B cell (primary cell): ENCODE results near the gene MARCHF10. TPM values are rescaled to one million over a fixed set of nuclear protein-coding genes. Genes with fewer than 3 reads are reported as not detected.
"Not testable (repeated sequence)": the region's sequence is repeated elsewhere in the genome, so short reads cannot be mapped to it uniquely, and the experiment has no call there.

ENCODE experiments used
- ATAC-seq: fragments of 200-7000 bp; cut with Tn5 transposase; one replicate; pipeline ENCODE4 v1.10.0; 2021; ENCODE audit warnings: low read depth, mild to moderate bottlenecking, moderate number of reproducible peaks, moderate library complexity
- CTCF ChIA-PET: fragments of 350-600 bp; sonication (Branson Sonifier 250); formaldehyde crosslinking; loops from one replicate; lab custom pipeline; 2021; ENCODE audit warnings: antibody characterized with exemption, inconsistent platforms; lab: Charles Lee
- POLR2A ChIA-PET: fragments of 350-600 bp; sonication (Branson Sonifier 250); formaldehyde crosslinking; loops from one replicate; lab custom pipeline; 2021; ENCODE audit warnings: antibody characterized with exemption; lab: Charles Lee
- DNase-seq: peaks from one replicate; pipeline ENCODE4 v3.0.0; 2013
- H2AFZ ChIP-seq: 2 replicates; pipeline ENCODE4 v1.6.1; 2012; ENCODE audit warnings: mild to moderate bottlenecking, low read depth, low read length; ENCODE audit not compliant: insufficient read depth, poor library complexity, severe bottlenecking
- H3K27ac ChIP-seq, 2 donors: 1 replicate in 1 of 2; 2 replicates in 1 of 2; pipeline ENCODE4 v1.5.1; 2012 to 2013; ENCODE audit warnings: low read length in 2 of 2, mild to moderate bottlenecking in 2 of 2, moderate library complexity in 1 of 2
- H3K27me3 ChIP-seq, 4 experiments: fragments of 200-600 bp in 1 of 4; sonication (generic) in 1 of 4; replicated peaks in 1 of 4; 1 replicate in 2 of 4; 2 replicates in 2 of 4; pipeline versions ENCODE4 v1.6.1 to v1.7.0; 2013 to 2016; ENCODE audit warnings: low read length in 3 of 4, mild to moderate bottlenecking in 2 of 4, mixed read lengths in 1 of 4, moderate library complexity in 1 of 4; ENCODE audit not compliant: insufficient read depth in 4 of 4, control insufficient read depth in 3 of 4; ENCODE audit errors: control extremely low read depth in 1 of 4
- H3K36me3 ChIP-seq, 2 experiments: replicated peaks in 1 of 2; 1 replicate in 1 of 2; 2 replicates in 1 of 2; pipeline versions ENCODE4 v1.6.1 to v1.7.1; 2013; ENCODE audit warnings: low read length in 1 of 2; ENCODE audit not compliant: insufficient read depth in 2 of 2, control insufficient read depth in 1 of 2; ENCODE audit errors: control extremely low read depth in 1 of 2, extremely low read depth in 1 of 2
- H3K4me1 ChIP-seq, 2 donors: fragments of 200-600 bp in 1 of 2; sonication (generic) in 1 of 2; 1 replicate in 1 of 2; 2 replicates in 1 of 2; pipeline versions ENCODE4 v1.5.1 to v1.6.1; 2013 to 2017; ENCODE audit warnings: low read length in 2 of 2; ENCODE audit not compliant: control insufficient read depth in 2 of 2, insufficient read depth in 2 of 2
- H3K4me2 ChIP-seq: replicated peaks from 2 replicates; pipeline ENCODE3; 2012; ENCODE audit warnings: mild to moderate bottlenecking, low read depth, low read length; ENCODE audit not compliant: poor library complexity, severe bottlenecking
- H3K4me3 ChIP-seq, 5 experiments: fragments of 200-600 bp in 1 of 5; sonication (generic) in 1 of 5; 1 replicate in 3 of 5; 2 replicates in 2 of 5; pipeline versions ENCODE4 v1.5.1 to v1.7.0; 2011 to 2016; ENCODE audit warnings: low read length in 4 of 5, mild to moderate bottlenecking in 4 of 5, low read depth in 2 of 5, control low read depth in 1 of 5, moderate library complexity in 1 of 5; ENCODE audit not compliant: insufficient read depth in 1 of 5; ENCODE audit errors: control extremely low read depth in 1 of 5, extremely low read depth in 1 of 5
- H3K79me2 ChIP-seq: fragments of 200-600 bp; sonication (generic); one replicate; pipeline ENCODE4 v1.6.0; 2016; ENCODE audit warnings: low read length; ENCODE audit not compliant: control insufficient read depth, insufficient read depth
- H3K9ac ChIP-seq: fragments of 200-600 bp; sonication (generic); 2 replicates; pipeline ENCODE4 v1.6.1; 2017; ENCODE audit warnings: mild to moderate bottlenecking, low read length, moderate library complexity
- H3K9me3 ChIP-seq, 3 donors: one replicate each; pipeline versions ENCODE4 v1.6.1 to v1.7.1; 2013; ENCODE audit warnings: low read length in 2 of 3; ENCODE audit not compliant: control insufficient read depth in 2 of 3, insufficient read depth in 1 of 3; ENCODE audit errors: control extremely low read depth in 1 of 3
- H4K20me1 ChIP-seq: 2 replicates; pipeline ENCODE4 v1.6.0; 2012; ENCODE audit warnings: mild to moderate bottlenecking, low read length; ENCODE audit not compliant: insufficient read depth, control insufficient read depth, poor library complexity, severe bottlenecking
- H3K27ac Mint-ChIP-seq: one replicate; pipeline ENCODE4 v1.8.0; 2021; ENCODE audit warnings: mixed read lengths
- H3K27me3 Mint-ChIP-seq: one replicate; pipeline ENCODE4 v1.8.0; 2021; ENCODE audit warnings: mixed read lengths
- H3K4me1 Mint-ChIP-seq: one replicate; pipeline ENCODE4 v1.8.0; 2021; ENCODE audit warnings: mixed read lengths
- H3K4me3 Mint-ChIP-seq: one replicate; pipeline ENCODE4 v1.8.0; 2021; ENCODE audit warnings: mixed read lengths
- H3K9me3 Mint-ChIP-seq: one replicate; pipeline ENCODE4 v1.8.0; 2022; ENCODE audit warnings: mixed read lengths; ENCODE audit not compliant: insufficient read depth
- EZH2 ChIP-seq: IDR thresholded peaks from 2 replicates; pipeline ENCODE4 v1.6.1; 2012; ENCODE audit warnings: borderline replicate concordance, low read depth, mild to moderate bottlenecking, moderate library complexity, low read length; ENCODE audit not compliant: insufficient read depth, poor library complexity, severe bottlenecking
- WGBS: methylation state at CpG from one replicate; pipeline ENCODE4 v1.1.5; 2013; ENCODE audit warnings: missing lambda C conversion rate; ENCODE audit not compliant: insufficient coverage; 5-methylcytosine and 5-hydroxymethylcytosine counted together
- intact Hi-C: fragments of 100-400 bp; cut with micrococcal nuclease; formaldehyde crosslinking; loops from one replicate; pipeline ENCODE4 v1.10.0; 2022
- polyA plus RNA-seq: library from polyadenylated mRNA; depleted of rRNA; stranded (reverse); fragments of >200 nt; gene quantifications from 2 replicates; pipeline ENCODE4 v1.2.3, GENCODE V29; 2012
- total RNA-seq, 2 donors: library from RNA; stranded (reverse); fragments of 120-200 nt in 1 of 2; gene quantifications; 1 replicate in 1 of 2; 2 replicates in 1 of 2; pipeline versions ENCODE4 v1.2.3 to v1.2.4, GENCODE V29; 2013 to 2022
- TF ChIP-seq, protein P1 (sequence below): fragments of 200-600 bp; IDR thresholded peaks from one replicate; pipeline ENCODE4 v1.8.0; 2022; ENCODE audit warnings: antibody characterized with exemption, mild to moderate bottlenecking

The MARCHF10 gene
- total and polyA plus RNA-seq, 2 donors (not counting 1 experiment from before 2014, with no cell fraction given): 0.24 TPM; not detected in 1

GRCh38 chr17:62701706-62702085, 106.4 kb downstream of the MARCHF10 start:
- Histone ChIP-seq H3K4me3 (no peak overlapping the region), H3K9me3 (no peaks in the 10 kb centered on the region), H2AFZ (no peak overlapping the region), H3K4me1 (peaks cover 6 to 11% of the 10 kb centered on the region in 2 donors), H3K79me2 (no peaks in the 10 kb centered on the region), H3K36me3 (no peaks in the 10 kb centered on the region), H3K27ac (no peak overlapping the region), H3K9ac (no peak overlapping the region), H3K4me2 (no peak overlapping the region), H3K27me3 (peaks cover 0 to 4% (median 2%) of the 10 kb centered on the region in 4 experiments), H4K20me1 (no peaks in the 10 kb centered on the region)
- ChIA-PET CTCF (interaction anchor here (1.4 to 1.5 kb wide), 2 partner anchors 268 to 705 kb away, joined by 3 to 4 read pairs; no protein-coding TSS in a partner anchor), POLR2A (interaction anchor here (0.6 kb wide), 1 partner anchor 314 kb away, joined by 4 read pairs; no protein-coding TSS in a partner anchor)
- H3K27me3 Mint-ChIP-seq: peaks cover 19% of the 10 kb centered on the region
- WGBS: 81% methylated on average over 8 of the region's 8 CpGs
- H3K9me3 Mint-ChIP-seq: no peaks in the 10 kb centered on the region
- ATAC-seq: no peak
- H3K27ac Mint-ChIP-seq: no peak overlapping the region
- DNase-seq: no peak
- H3K4me1 Mint-ChIP-seq: peaks cover 12% of the 10 kb centered on the region
- TF ChIP-seq, protein P1, sequence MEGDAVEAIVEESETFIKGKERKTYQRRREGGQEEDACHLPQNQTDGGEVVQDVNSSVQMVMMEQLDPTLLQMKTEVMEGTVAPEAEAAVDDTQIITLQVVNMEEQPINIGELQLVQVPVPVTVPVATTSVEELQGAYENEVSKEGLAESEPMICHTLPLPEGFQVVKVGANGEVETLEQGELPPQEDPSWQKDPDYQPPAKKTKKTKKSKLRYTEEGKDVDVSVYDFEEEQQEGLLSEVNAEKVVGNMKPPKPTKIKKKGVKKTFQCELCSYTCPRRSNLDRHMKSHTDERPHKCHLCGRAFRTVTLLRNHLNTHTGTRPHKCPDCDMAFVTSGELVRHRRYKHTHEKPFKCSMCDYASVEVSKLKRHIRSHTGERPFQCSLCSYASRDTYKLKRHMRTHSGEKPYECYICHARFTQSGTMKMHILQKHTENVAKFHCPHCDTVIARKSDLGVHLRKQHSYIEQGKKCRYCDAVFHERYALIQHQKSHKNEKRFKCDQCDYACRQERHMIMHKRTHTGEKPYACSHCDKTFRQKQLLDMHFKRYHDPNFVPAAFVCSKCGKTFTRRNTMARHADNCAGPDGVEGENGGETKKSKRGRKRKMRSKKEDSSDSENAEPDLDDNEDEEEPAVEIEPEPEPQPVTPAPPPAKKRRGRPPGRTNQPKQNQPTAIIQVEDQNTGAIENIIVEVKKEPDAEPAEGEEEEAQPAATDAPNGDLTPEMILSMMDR: no peak
- TF ChIP-seq EZH2: no peak
- no peak overlapping the region for H3K4me3 Mint-ChIP-seq
- intact Hi-C loops: no loop called here

DNA sequence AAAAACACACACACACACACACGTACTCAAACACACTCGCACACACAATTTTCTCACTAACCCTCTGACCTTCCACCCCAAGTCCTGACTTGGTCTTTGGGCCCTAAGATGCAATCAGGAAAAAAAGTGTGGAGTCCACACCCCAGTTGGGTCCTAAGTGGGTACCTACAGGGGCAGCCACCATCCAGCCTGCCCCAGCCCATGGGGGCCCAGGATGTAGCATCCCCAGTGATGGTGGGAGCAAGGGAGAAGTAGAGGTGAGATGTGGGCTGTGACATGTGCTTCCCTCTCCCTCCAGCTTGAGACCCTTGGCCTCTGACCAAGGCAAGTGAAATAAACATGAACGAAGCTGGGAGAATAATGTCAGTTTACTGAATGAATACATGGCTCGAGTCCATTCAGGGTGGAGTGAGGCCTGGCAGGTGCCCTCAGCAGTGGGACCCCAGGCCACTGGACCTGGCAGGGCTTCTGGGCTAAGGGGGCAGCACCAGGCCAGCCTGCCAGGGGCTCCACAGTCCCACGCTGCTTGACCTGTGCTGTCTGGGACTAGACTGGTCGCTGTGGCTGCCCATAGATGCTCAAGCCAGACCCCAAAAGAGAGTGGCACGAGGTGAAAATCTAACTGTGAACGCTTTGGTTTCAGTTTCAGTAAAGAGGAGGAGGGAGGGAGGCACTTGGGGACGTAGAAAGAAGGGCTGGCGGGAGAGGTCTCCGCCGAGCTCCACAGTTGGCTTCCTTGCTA, 107.0 kb downstream of the MARCHF10 start:
- H3K4me2 ChIP-seq: no peak overlapping the region
- ChIA-PET CTCF (interaction anchor here (1.4 to 1.5 kb wide), 2 partner anchors 268 to 706 kb away, joined by 3 to 4 read pairs; no protein-coding TSS in a partner anchor), POLR2A (no interaction called here)
- H3K9ac ChIP-seq: no peak overlapping the region
- no peaks in the 10 kb centered on the region for H3K9me3 ChIP-seq
- ATAC-seq (no peak), DNase-seq (no peak)
- H4K20me1 ChIP-seq: no peaks in the 10 kb centered on the region
- no peak overlapping the region for H2AFZ ChIP-seq
- 65% methylated on average over 11 of the region's 12 CpGs for WGBS
- intact Hi-C loops: no loop called here
- no peaks in the 10 kb centered on the region for H3K79me2 ChIP-seq
- no peak overlapping the region for H3K4me3 ChIP-seq
- Mint-ChIP-seq H3K4me1 (peaks cover 12% of the 10 kb centered on the region), H3K9me3 (no peaks in the 10 kb centered on the region), H3K4me3 (no peak overlapping the region), H3K27ac (no peak overlapping the region), H3K27me3 (peaks cover 14% of the 10 kb centered on the region)
- no peaks in the 10 kb centered on the region for H3K36me3 ChIP-seq
- H3K27ac ChIP-seq: no peak overlapping the region
- H3K4me1 ChIP-seq: peaks cover 6 to 11% of the 10 kb centered on the region in 2 donors
- H3K27me3 ChIP-seq: peaks cover 0 to 4% (median 2%) of the 10 kb centered on the region in 4 experiments
- TF ChIP-seq, protein P1: no peak
- no peak for TF ChIP-seq EZH2

DNA sequence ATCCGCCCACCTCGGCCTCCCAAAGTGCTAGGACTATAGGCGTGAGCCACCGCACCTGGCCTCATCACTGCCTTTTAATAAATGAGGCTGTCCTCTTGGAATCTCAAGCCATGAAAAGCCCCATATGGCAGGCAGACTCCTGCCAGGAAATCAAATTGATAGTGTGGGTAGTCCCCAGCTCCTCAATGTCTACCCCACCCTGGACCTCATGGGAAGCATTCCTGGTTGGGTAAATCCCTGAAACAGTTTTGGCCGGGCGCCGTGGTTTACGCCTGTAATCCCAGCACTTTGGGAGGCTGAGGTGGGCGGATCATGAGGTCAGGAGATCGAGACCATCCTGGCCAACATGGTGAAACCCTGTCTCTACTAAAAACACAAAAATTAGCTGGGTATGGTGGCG, 109.7 kb downstream of the MARCHF10 start:
- CTCF ChIA-PET: interaction anchor here (2.2 kb wide), 1 partner anchor 708 kb away, joined by 5 read pairs; no protein-coding TSS in a partner anchor
- WGBS: 88% methylated on average over 3 of the region's 11 CpGs

More for the DNA sequence above, 109.7 kb downstream of the MARCHF10 start:
- H3K4me3 Mint-ChIP-seq, H3K4me2 ChIP-seq, H3K4me3 ChIP-seq, H3K79me2 ChIP-seq, intact Hi-C loops, H3K4me1 ChIP-seq, H3K27me3 ChIP-seq, H3K27me3 Mint-ChIP-seq, H2AFZ ChIP-seq, H3K36me3 ChIP-seq, ATAC-seq, H3K4me1 Mint-ChIP-seq, H3K27ac Mint-ChIP-seq, H3K27ac ChIP-seq, DNase-seq, H3K9ac ChIP-seq, H4K20me1 ChIP-seq, H3K9me3 ChIP-seq, POLR2A ChIA-PET, H3K9me3 Mint-ChIP-seq: not testable (repeated sequence)
